Caco-2 (cell line): ENCODE results near the gene CDH12. TPM values are rescaled to one million over a fixed set of nuclear protein-coding genes. Genes with fewer than 3 reads are reported as not detected.

Experiments
- Bru-seq: library from RNA; stranded (reverse); fragments of 400-500 nt; gene quantifications from one replicate; lab custom pipeline; 2021; lab: Mats Ljungman, UMichigan
- BruChase-seq, 2 experiments: library from RNA; stranded (reverse); fragments of 400-500 nt; gene quantifications; one replicate each; lab custom pipeline; 2021; lab: Mats Ljungman, UMichigan
- BruUV-seq: library from RNA; stranded (reverse); fragments of 400-500 nt; replicated peaks from 2 replicates; lab custom pipeline; 2021; lab: Mats Ljungman, UMichigan
- CTCF ChIA-PET: fragments of 300-600 bp; sonication (Branson Sonifier 250); formaldehyde crosslinking; loops from one replicate; lab custom pipeline; 2022; ENCODE audit warnings: antibody characterized with exemption; lab: Charles Lee
- POLR2A ChIA-PET: fragments of 300-600 bp; sonication (Branson Sonifier 250); formaldehyde crosslinking; loops from one replicate; lab custom pipeline; 2022; ENCODE audit warnings: antibody characterized with exemption; lab: Charles Lee
- DNase-seq, 2 experiments: peaks; one replicate each; pipeline versions ENCODE4 v3.0.0 to v3.0.0-alpha.2; 2020 to 2022
- H3K27me3 ChIP-seq: replicated peaks from 2 replicates; pipeline ENCODE4 v1.6.0; 2011; ENCODE audit warnings: low read length; ENCODE audit not compliant: control insufficient read depth, insufficient read depth
- H3K36me3 ChIP-seq: 2 replicates; pipeline ENCODE4 v1.5.1; 2011; ENCODE audit warnings: low read length; ENCODE audit not compliant: control insufficient read depth, insufficient read depth
- H3K4me1 ChIP-seq: fragments of 250-450 bp; sonication (Bioruptor Pico); 2 replicates; pipeline ENCODE4 v1.5.1; 2020; ENCODE audit warnings: mild to moderate bottlenecking
- H3K4me3 ChIP-seq: 2 replicates; pipeline ENCODE4 v1.5.1; 2011; ENCODE audit warnings: low read depth, mild to moderate bottlenecking, control low read depth, low read length
- H3K9me3 ChIP-seq: fragments of 250-450 bp; sonication (Bioruptor Pico); 2 replicates; pipeline ENCODE4 v1.5.1; 2020; ENCODE audit warnings: mild to moderate bottlenecking, moderate library complexity
- H3K27ac Mint-ChIP-seq: one replicate; pipeline ENCODE4 v1.8.0; 2022; ENCODE audit warnings: mixed read lengths; ENCODE audit not compliant: unreplicated experiment
- H3K27me3 Mint-ChIP-seq: one replicate; pipeline ENCODE4 v1.8.0; 2022; ENCODE audit warnings: mixed read lengths; ENCODE audit not compliant: insufficient read depth, unreplicated experiment
- H3K36me3 Mint-ChIP-seq: one replicate; pipeline ENCODE4 v1.8.0; 2022; ENCODE audit warnings: mild to moderate bottlenecking, mixed read lengths; ENCODE audit not compliant: insufficient read depth, unreplicated experiment
- H3K4me1 Mint-ChIP-seq: one replicate; pipeline ENCODE4 v1.8.0; 2022; ENCODE audit warnings: low read depth, mixed read lengths; ENCODE audit not compliant: unreplicated experiment
- H3K4me3 Mint-ChIP-seq: one replicate; pipeline ENCODE4 v1.8.0; 2022; ENCODE audit warnings: mild to moderate bottlenecking, moderate library complexity, mixed read lengths; ENCODE audit not compliant: unreplicated experiment
- H3K9me3 Mint-ChIP-seq: one replicate; pipeline ENCODE4 v1.8.0; 2022; ENCODE audit warnings: mixed read lengths; ENCODE audit not compliant: unreplicated experiment
- intact Hi-C: fragments of 100-400 bp; cut with micrococcal nuclease; formaldehyde crosslinking; loops from one replicate; pipeline ENCODE4 v1.10.0; 2022; ENCODE audit not compliant: unreplicated experiment
- long read RNA-seq: library from polyadenylated mRNA; stranded (forward); transcript quantifications from one replicate; pipeline ENCODE4 v2.0.0, GENCODE V29; 2022
- total RNA-seq: library from RNA; stranded (reverse); gene quantifications from 2 replicates; pipeline ENCODE4 v1.2.3, GENCODE V29; 2022
- TF ChIP-seq, protein P1 (sequence below), 2 experiments: fragments of 200-600 bp in 1 of 2; IDR thresholded peaks; 1 replicate in 1 of 2; 2 replicates in 1 of 2; pipeline versions ENCODE4 v1.5.1 to v1.8.0; 2011 to 2022; ENCODE audit warnings: antibody characterized with exemption in 1 of 2, control low read depth in 1 of 2, inconsistent platforms in 1 of 2, low read depth in 1 of 2, low read length in 1 of 2, mild to moderate bottlenecking in 1 of 2, moderate library complexity in 1 of 2; ENCODE audit not compliant: insufficient read depth in 1 of 2, severe bottlenecking in 1 of 2, unreplicated experiment in 1 of 2

Gene CDH12
- total RNA-seq (not detected in 2 replicates), Bru-seq, nascent RNA (percentile 5 among the genes with signal in this experiment), BruChase-seq, experiment 1, labeled RNA remaining after a 2-hour chase (percentile 3 among the genes with signal in this experiment), BruChase-seq, experiment 2, labeled RNA remaining after a 6-hour chase (percentile 2 among the genes with signal in this experiment)
- long read RNA-seq: 0 reads

DNA sequence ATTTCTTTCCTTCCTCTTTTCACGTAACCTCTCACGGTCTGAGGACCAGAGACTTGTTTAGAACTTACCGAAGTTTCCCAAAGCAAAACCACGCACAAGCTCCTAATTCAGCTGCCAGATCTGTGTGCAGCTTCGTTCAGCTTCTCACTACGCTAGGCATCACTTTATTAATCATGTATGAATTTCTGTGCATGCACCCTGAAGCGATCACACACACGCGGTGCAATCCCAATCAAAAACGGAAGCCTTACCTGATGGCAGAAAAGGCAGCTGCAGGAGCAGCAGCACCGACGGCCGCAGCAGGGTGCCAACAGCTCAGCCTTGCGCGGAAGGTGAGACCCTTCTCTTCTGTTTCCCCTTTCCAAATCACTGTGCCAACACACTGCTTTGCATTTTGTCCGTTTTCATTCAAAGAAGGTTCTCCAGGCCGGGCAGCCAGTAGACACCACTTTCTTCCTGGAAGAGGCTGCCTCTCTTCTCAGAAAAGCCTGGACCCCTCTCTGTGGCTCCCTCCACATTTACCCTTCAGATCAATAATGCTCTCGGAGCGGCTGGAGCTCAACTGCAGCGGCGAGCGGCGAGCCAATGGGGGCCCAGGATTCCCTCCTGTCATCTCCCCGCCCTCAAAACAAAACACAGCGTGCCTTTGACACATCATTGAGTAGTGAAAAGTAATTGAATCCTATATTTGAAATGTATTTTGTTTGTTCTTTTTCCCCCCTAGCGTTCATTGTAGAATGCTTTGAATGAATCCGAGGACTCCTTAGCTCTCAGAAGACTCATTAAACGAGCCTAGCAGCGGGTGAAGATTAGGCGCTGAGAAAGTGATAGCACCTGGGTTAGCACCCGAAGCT, at the start of gene CDH12:
CDH12 (minus strand) TSS at position 538 of the 854 bp plus-strand sequence.
- H3K27me3 ChIP-seq: no peaks in the 10 kb centered on the region
- peaks cover 7% of the 10 kb centered on the region for H3K4me1 Mint-ChIP-seq
- BruUV-seq: no TSS peak
- H3K27ac Mint-ChIP-seq: no peak within 1 kb of the TSS
- ChIA-PET CTCF (no interaction called here), POLR2A (no interaction called here)
- H3K9me3 ChIP-seq: no peaks in the 10 kb centered on the region
- peaks cover 15% of the 10 kb centered on the region for H3K27me3 Mint-ChIP-seq
- no peak within 1 kb of the TSS for H3K4me3 ChIP-seq
- H3K4me1 ChIP-seq: no peaks in the 10 kb centered on the region
- peak within 1 kb of the TSS; percentile 41 for H3K4me3 Mint-ChIP-seq
- intact Hi-C loops: no loop called here
- no peaks in the 10 kb centered on the region for H3K36me3 ChIP-seq
- H3K36me3 Mint-ChIP-seq: no peaks in the 10 kb centered on the region
- TF ChIP-seq, protein P1, sequence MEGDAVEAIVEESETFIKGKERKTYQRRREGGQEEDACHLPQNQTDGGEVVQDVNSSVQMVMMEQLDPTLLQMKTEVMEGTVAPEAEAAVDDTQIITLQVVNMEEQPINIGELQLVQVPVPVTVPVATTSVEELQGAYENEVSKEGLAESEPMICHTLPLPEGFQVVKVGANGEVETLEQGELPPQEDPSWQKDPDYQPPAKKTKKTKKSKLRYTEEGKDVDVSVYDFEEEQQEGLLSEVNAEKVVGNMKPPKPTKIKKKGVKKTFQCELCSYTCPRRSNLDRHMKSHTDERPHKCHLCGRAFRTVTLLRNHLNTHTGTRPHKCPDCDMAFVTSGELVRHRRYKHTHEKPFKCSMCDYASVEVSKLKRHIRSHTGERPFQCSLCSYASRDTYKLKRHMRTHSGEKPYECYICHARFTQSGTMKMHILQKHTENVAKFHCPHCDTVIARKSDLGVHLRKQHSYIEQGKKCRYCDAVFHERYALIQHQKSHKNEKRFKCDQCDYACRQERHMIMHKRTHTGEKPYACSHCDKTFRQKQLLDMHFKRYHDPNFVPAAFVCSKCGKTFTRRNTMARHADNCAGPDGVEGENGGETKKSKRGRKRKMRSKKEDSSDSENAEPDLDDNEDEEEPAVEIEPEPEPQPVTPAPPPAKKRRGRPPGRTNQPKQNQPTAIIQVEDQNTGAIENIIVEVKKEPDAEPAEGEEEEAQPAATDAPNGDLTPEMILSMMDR (IDR thresholded peaks at IDR 0.05; ENCODE audit: insufficient read depth in 1 of 2, low read depth in 1 of 2, low read length in 1 of 2, severe bottlenecking in 1 of 2, unreplicated experiment in 1 of 2): no peak
- no peak for DNase-seq
- no peaks in the 10 kb centered on the region for H3K9me3 Mint-ChIP-seq

DNA sequence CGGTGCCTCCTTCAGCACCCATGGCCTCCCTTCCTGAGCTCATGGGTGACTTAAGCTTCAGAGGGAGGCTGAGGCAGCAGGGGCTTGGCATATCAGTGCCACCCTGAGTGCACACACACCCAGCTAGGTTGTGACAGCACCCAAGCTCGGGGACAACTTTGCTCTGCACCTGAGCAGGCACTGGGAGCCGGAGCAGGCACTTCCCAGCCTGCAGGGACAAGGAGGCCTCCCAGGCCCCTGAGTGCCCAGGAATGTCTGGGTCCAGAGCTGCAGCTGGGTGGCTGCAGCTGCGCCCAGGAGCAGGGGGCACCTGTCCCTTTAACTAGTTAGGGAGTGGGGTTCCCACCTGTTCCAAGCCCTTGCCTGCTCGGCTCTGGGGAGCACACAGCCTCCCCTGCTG, 48.7 kb upstream of the CDH12 start:
- Histone ChIP-seq H3K27me3 (no peaks in the 10 kb centered on the region), H3K4me3 (no peak overlapping the region), H3K36me3 (no peaks in the 10 kb centered on the region), H3K4me1 (no peaks in the 10 kb centered on the region), H3K9me3 (no peaks in the 10 kb centered on the region)
- POLR2A ChIA-PET: no interaction called here
- CTCF ChIA-PET: no interaction called here
- Mint-ChIP-seq H3K27ac (no peak overlapping the region), H3K36me3 (no peaks in the 10 kb centered on the region), H3K4me1 (no peaks in the 10 kb centered on the region), H3K4me3 (no peak overlapping the region), H3K9me3 (no peaks in the 10 kb centered on the region), H3K27me3 (no peaks in the 10 kb centered on the region)
- intact Hi-C loops: no loop called here
- TF ChIP-seq, protein P1 (IDR thresholded peaks at IDR 0.05; ENCODE audit: insufficient read depth in 1 of 2, low read depth in 1 of 2, low read length in 1 of 2, severe bottlenecking in 1 of 2, unreplicated experiment in 1 of 2): no peak
- DNase-seq: no peak
- no TSS peak for BruUV-seq

DNA sequence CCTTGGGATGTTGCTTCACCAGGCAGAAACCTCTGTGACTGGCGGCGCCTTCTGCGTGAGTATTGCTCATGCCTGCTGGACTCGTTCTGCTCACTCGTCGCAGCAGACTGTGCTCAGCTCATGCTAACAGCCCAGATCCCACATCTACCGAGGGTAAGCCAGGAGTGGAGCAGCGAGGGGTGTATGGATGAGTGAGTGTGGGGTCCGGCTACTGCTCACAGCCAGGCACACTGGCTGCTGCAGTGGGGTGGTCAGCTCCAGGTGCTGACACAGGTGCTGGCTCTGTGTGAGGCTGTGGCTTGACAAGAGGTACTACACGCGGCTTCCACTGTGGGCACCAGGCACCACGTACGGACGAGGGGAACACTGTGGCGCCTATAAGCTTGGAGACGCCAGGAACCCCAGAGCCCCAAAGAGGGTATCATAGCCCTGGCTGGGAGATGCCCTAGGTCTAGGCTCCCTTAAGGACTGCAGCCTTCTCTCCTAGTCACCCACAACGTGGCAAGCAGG, 47.7 kb upstream of the CDH12 start:
- Mint-ChIP-seq H3K9me3 (no peaks in the 10 kb centered on the region), H3K4me1 (no peaks in the 10 kb centered on the region), H3K4me3 (no peak overlapping the region), H3K27ac (no peak overlapping the region), H3K36me3 (no peaks in the 10 kb centered on the region), H3K27me3 (no peaks in the 10 kb centered on the region)
- intact Hi-C loops: no loop called here
- ChIA-PET POLR2A (no interaction called here), CTCF (no interaction called here)
- TF ChIP-seq, protein P1 (IDR thresholded peaks at IDR 0.05; ENCODE audit: insufficient read depth in 1 of 2, low read depth in 1 of 2, low read length in 1 of 2, severe bottlenecking in 1 of 2, unreplicated experiment in 1 of 2): no peak
- Histone ChIP-seq H3K9me3 (no peaks in the 10 kb centered on the region), H3K36me3 (no peaks in the 10 kb centered on the region), H3K4me3 (no peak overlapping the region), H3K4me1 (no peaks in the 10 kb centered on the region), H3K27me3 (no peaks in the 10 kb centered on the region)
- BruUV-seq: no TSS peak
- no peak for DNase-seq
